Neural cell (in vitro differentiated cells): ENCODE data around the gene PDE4A. TPM values are rescaled to one million over a fixed set of nuclear protein-coding genes. Genes with fewer than 3 reads are reported as not detected.

Experiments
- H2AFZ ChIP-seq: fragments of 200-600, 300-800 bp; sonication (generic), shearing (Covaris generic); 2 replicates; pipeline ENCODE4 v1.6.0; 2014; ENCODE audit warnings: low read depth, mild to moderate bottlenecking, antibody characterized with exemption, low read length, moderate library complexity
- H3F3A ChIP-seq: fragments of 200-600 bp; shearing (Covaris generic); 2 replicates; pipeline ENCODE4 v1.6.1; 2016; ENCODE audit warnings: mild to moderate bottlenecking, moderate library complexity, mixed read lengths, antibody characterized with exemption, low read length; ENCODE audit not compliant: insufficient read depth, poor library complexity, severe bottlenecking
- H3K27ac ChIP-seq: fragments of 200-600, 300-800 bp; sonication (generic), shearing (Covaris generic); 2 replicates; pipeline ENCODE4 v1.5.1; 2014; ENCODE audit warnings: mild to moderate bottlenecking, low read length, moderate library complexity
- H3K27me3 ChIP-seq: fragments of 300-800, 200-600 bp; sonication (generic), shearing (Covaris generic); 2 replicates; pipeline ENCODE4 v1.6.0; 2014; ENCODE audit warnings: mild to moderate bottlenecking, low read depth, low read length, moderate library complexity; ENCODE audit not compliant: insufficient read depth
- H3K36me3 ChIP-seq: fragments of 300-800, 200-600 bp; sonication (generic), shearing (Covaris generic); 2 replicates; pipeline ENCODE4 v1.5.1; 2014; ENCODE audit warnings: mild to moderate bottlenecking, antibody characterized with exemption, low read length, moderate library complexity; ENCODE audit not compliant: insufficient read depth
- H3K4me2 ChIP-seq: fragments of 300-800, 200-600 bp; sonication (generic), shearing (Covaris generic); 2 replicates; pipeline ENCODE4 v1.6.0; 2014; ENCODE audit warnings: mild to moderate bottlenecking, low read length
- H3K4me3 ChIP-seq: fragments of 300-800, 200-600 bp; sonication (generic), shearing (Covaris generic); 2 replicates; pipeline ENCODE4 v1.5.1; 2014; ENCODE audit warnings: mild to moderate bottlenecking, low read length, moderate library complexity
- H3K79me2 ChIP-seq: fragments of 200-600 bp; shearing (Covaris generic); replicated peaks from 2 replicates; pipeline ENCODE4 v1.6.0; 2014; ENCODE audit warnings: mild to moderate bottlenecking, low read length, moderate library complexity; ENCODE audit not compliant: insufficient read depth
- H3K9ac ChIP-seq: fragments of 300-800, 200-600 bp; sonication (generic), shearing (Covaris generic); 2 replicates; pipeline ENCODE4 v1.6.1; 2016; ENCODE audit warnings: mild to moderate bottlenecking, low read length, mixed read lengths
- H3K9me2 ChIP-seq: fragments of 200-600 bp; shearing (Covaris generic); 2 replicates; pipeline ENCODE4 v1.6.1; 2016; ENCODE audit warnings: mild to moderate bottlenecking, low read length, mixed read lengths; ENCODE audit not compliant: insufficient read depth
- H3K9me3 ChIP-seq: fragments of 200-600, 300-800 bp; sonication (generic), shearing (Covaris generic); 2 replicates; pipeline ENCODE4 v1.6.1; 2016; ENCODE audit warnings: mild to moderate bottlenecking, mixed run types, low read length, moderate library complexity, mixed read lengths
- H4K20me1 ChIP-seq: fragments of 200-600 bp; shearing (Covaris generic); 2 replicates; pipeline ENCODE4 v1.6.1; 2016; ENCODE audit warnings: mild to moderate bottlenecking, mixed run types; ENCODE audit not compliant: insufficient read depth
- EZH2 ChIP-seq: fragments of 200-600, 300-800 bp; shearing (Covaris generic), sonication (generic); IDR thresholded peaks from 2 replicates; pipeline ENCODE4 v1.6.1; 2014; ENCODE audit warnings: antibody characterized with exemption, low read length, borderline replicate concordance, mild to moderate bottlenecking; ENCODE audit not compliant: insufficient read depth, poor library complexity, severe bottlenecking
- MXI1 ChIP-seq: fragments of 450-650 bp; conservative IDR thresholded peaks from 2 replicates; pipeline ENCODE4 v1.6.1; 2014; ENCODE audit warnings: antibody characterized with exemption, mild to moderate bottlenecking; ENCODE audit not compliant: poor library complexity, severe bottlenecking
- POLR2AphosphoS5 ChIP-seq: IDR thresholded peaks from 2 replicates; pipeline ENCODE4 v1.6.1; 2012
- RAD21 ChIP-seq: fragments of 450-650 bp; conservative IDR thresholded peaks from 2 replicates; pipeline ENCODE4 v1.6.1; 2014; ENCODE audit warnings: antibody characterized with exemption, mild to moderate bottlenecking, moderate library complexity
- polyA plus RNA-seq: library from polyadenylated mRNA; depleted of rRNA; stranded (reverse); fragments of >200 nt; gene quantifications from 2 replicates; pipeline ENCODE4 v1.2.3, GENCODE V29; 2014
- TF ChIP-seq, protein P1 (sequence below): IDR thresholded peaks from 2 replicates; pipeline ENCODE4 v1.6.1; 2012; ENCODE audit warnings: borderline replicate concordance
- TF ChIP-seq, protein P2 (sequence below): fragments of 450-650 bp; IDR thresholded peaks from 2 replicates; pipeline ENCODE4 v1.5.1; 2014; ENCODE audit warnings: antibody characterized with exemption, mild to moderate bottlenecking, moderate library complexity; ENCODE audit not compliant: poor library complexity, severe bottlenecking

The PDE4A gene
- polyA plus RNA-seq, 1 donor from 2014 or later = 3.4 TPM

DNA sequence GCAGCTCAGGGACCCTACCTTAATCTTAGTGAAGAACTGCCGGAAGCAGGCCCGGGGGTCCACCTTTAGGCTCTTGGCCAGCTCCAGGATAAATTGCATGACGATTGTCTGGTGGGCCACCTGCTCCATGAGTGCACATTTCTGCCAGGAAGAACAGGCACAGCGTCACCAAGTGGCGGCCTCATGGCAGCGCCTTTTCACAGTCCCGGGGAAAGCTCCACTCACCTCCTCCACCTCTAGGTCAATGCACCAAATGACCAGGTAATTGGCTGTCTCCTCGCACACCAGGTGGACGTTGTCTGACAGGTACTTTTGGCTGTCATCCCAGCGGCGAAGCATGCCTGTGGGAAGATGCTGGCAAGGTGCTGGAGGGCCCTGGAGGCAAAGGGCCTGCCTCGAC is 25.3 kb upstream of the PDE4A start:
- Histone ChIP-seq H3K36me3 (no peaks in the 10 kb centered on the region), H3K9me2 (no peaks in the 10 kb centered on the region), H3K4me3 (no peak overlapping the region), H3K4me2 (no peak overlapping the region), H4K20me1 (no peaks in the 10 kb centered on the region), H2AFZ (no peak overlapping the region), H3K27ac (no peak overlapping the region), H3K9me3 (no peaks in the 10 kb centered on the region), H3K27me3 (no peaks in the 10 kb centered on the region), H3F3A (no peaks in the 10 kb centered on the region), H3K79me2 (peaks cover 1% of the 10 kb centered on the region), H3K9ac (no peak overlapping the region)
- no peak for TF ChIP-seq EZH2
- TF ChIP-seq, protein P1, sequence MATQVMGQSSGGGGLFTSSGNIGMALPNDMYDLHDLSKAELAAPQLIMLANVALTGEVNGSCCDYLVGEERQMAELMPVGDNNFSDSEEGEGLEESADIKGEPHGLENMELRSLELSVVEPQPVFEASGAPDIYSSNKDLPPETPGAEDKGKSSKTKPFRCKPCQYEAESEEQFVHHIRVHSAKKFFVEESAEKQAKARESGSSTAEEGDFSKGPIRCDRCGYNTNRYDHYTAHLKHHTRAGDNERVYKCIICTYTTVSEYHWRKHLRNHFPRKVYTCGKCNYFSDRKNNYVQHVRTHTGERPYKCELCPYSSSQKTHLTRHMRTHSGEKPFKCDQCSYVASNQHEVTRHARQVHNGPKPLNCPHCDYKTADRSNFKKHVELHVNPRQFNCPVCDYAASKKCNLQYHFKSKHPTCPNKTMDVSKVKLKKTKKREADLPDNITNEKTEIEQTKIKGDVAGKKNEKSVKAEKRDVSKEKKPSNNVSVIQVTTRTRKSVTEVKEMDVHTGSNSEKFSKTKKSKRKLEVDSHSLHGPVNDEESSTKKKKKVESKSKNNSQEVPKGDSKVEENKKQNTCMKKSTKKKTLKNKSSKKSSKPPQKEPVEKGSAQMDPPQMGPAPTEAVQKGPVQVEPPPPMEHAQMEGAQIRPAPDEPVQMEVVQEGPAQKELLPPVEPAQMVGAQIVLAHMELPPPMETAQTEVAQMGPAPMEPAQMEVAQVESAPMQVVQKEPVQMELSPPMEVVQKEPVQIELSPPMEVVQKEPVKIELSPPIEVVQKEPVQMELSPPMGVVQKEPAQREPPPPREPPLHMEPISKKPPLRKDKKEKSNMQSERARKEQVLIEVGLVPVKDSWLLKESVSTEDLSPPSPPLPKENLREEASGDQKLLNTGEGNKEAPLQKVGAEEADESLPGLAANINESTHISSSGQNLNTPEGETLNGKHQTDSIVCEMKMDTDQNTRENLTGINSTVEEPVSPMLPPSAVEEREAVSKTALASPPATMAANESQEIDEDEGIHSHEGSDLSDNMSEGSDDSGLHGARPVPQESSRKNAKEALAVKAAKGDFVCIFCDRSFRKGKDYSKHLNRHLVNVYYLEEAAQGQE = no peak
- no peak for TF ChIP-seq POLR2AphosphoS5
- no peak for TF ChIP-seq MXI1
- no peak for TF ChIP-seq RAD21
- TF ChIP-seq, protein P2, sequence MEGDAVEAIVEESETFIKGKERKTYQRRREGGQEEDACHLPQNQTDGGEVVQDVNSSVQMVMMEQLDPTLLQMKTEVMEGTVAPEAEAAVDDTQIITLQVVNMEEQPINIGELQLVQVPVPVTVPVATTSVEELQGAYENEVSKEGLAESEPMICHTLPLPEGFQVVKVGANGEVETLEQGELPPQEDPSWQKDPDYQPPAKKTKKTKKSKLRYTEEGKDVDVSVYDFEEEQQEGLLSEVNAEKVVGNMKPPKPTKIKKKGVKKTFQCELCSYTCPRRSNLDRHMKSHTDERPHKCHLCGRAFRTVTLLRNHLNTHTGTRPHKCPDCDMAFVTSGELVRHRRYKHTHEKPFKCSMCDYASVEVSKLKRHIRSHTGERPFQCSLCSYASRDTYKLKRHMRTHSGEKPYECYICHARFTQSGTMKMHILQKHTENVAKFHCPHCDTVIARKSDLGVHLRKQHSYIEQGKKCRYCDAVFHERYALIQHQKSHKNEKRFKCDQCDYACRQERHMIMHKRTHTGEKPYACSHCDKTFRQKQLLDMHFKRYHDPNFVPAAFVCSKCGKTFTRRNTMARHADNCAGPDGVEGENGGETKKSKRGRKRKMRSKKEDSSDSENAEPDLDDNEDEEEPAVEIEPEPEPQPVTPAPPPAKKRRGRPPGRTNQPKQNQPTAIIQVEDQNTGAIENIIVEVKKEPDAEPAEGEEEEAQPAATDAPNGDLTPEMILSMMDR = no peak

DNA sequence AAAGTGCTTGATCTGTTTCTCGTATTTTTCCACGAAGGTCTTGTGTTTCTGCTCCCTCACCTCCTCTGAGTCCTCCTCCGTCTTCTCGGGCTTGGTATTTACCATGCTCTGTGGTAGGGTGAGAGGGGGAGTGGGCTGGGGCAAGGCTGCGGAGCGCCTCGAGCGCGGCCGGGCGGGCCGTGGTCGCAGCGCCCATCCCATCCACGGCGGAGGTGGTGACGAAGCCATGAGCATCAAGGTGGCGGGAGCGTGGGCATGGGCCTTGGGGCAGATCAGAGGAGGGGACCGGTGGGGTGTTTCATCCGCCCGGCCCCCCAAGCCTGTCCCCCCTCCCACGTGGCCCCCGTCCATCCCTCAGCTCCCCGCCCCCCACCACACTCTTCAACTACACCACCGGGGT is 24.9 kb upstream of the PDE4A start:
- no peak overlapping the region for H3K9ac ChIP-seq
- TF ChIP-seq EZH2 = no peak
- TF ChIP-seq, protein P2 = no peak
- no peaks in the 10 kb centered on the region for H3K36me3 ChIP-seq
- peaks cover 4% of the 10 kb centered on the region for H3K79me2 ChIP-seq
- no peak overlapping the region for H3K4me3 ChIP-seq
- H3K4me2 ChIP-seq = no peak overlapping the region
- H3K9me2 ChIP-seq = no peaks in the 10 kb centered on the region
- no peaks in the 10 kb centered on the region for H3K27me3 ChIP-seq
- H4K20me1 ChIP-seq = no peaks in the 10 kb centered on the region
- no peaks in the 10 kb centered on the region for H3F3A ChIP-seq
- H2AFZ ChIP-seq = no peak overlapping the region
- H3K27ac ChIP-seq = no peak overlapping the region
- no peaks in the 10 kb centered on the region for H3K9me3 ChIP-seq
